CD4-positive, alpha-beta T cell treated with Interleukin-4 for 4 hours (primary cell): ENCODE data around the gene PTTG1IP.
"Not testable (repeated sequence)": the region's sequence is repeated elsewhere in the genome, so short reads cannot be mapped to it uniquely, and the experiment has no call there.

ENCODE experiments used
- DNase-seq: peaks from one replicate; pipeline ENCODE4 v3.0.0-alpha.2; 2020

PTTG1IP gene

GRCh38 chr21:44838951-44839350, 34.5 kb downstream of the PTTG1IP start:
- DNase-seq, result no peak

DNA sequence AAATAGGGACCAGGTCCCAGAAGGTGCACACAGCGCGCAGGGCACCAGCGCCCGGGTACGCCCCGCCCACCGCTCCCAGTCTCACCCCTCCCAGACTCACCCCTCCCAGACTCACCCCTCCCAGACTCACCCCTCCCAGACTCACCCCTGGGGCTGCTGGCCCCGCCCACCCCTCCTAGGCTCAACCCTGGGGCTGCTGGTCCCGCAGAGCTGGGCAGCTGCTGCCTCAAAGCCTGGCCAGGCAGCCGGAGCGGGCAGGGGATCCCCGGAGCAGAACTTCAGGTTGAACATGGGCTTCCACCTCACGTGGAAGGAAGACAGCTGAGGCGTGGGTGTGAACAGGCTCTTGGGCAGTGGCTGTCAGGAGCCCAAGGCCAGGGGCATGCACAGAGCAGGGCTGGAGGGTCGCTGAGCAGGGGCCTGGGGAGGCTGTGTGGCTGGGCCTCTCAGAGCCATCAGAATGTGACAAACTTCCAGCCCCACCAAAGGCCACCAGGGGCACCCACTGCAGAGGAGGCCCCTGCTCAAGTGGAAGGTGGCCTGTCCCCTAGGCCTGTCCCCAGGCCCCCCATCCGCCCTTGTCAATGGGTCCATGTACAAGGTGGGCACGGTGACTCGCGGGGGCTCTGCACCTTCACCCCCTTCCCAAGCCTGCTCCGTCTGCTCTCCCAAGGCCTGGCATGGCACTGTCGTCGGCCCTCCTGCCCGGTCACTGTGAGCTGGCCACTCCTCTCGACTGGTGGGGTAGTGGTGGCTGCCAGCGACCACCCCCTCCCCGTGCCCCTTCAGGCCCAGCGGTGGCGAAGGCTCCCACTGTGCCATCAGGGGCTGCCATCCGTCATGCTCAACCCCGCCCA, 35.2 kb downstream of the PTTG1IP start:
- no peak for DNase-seq

GRCh38 chr21:44837537-44837936, 36.0 kb downstream of the PTTG1IP start:
- no peak for DNase-seq

- DNase-seq, result no peak
Observed at GRCh38 chr21:44836666-44837471, 36.6 kb downstream of the PTTG1IP start.

DNA sequence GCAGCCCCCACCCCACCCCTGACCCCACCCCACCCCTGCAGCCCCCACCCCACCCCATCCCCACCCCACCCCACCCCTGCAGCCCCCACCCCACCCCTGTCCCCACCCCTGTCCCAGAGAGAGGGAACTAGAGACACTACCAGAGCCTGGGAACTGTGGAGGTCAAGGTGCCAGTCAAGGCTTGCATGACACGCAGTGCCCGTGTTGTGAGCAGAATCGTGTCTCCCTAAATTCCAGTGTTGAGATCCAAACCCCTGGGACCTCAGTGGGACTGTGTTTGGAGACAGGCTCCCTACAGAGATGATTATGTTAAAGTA, 37.2 kb downstream of the PTTG1IP start:
- no peak for DNase-seq

GRCh38 chr21:44835647-44835973, 37.9 kb downstream of the PTTG1IP start:
- DNase-seq, result no peak

GRCh38 chr21:44834951-44835646, 38.4 kb downstream of the PTTG1IP start:
- DNase-seq, result no peak

- DNase-seq, result no peak
Observed at GRCh38 chr21:44834231-44834950, 39.1 kb downstream of the PTTG1IP start.

GRCh38 chr21:44833663-44834062, 39.8 kb downstream of the PTTG1IP start:
- no peak for DNase-seq

- DNase-seq, result not testable (repeated sequence)
Observed at GRCh38 chr21:44832516-44833255, 40.8 kb downstream of the PTTG1IP start.

- no peak for DNase-seq
Observed at GRCh38 chr21:44831227-44831860, 42.1 kb downstream of the PTTG1IP start.

GRCh38 chr21:44829507-44830092, 43.9 kb downstream of the PTTG1IP start:
- no peak for DNase-seq

GRCh38 chr21:44828362-44829056, 45.0 kb downstream of the PTTG1IP start:
- DNase-seq, result no peak

DNA sequence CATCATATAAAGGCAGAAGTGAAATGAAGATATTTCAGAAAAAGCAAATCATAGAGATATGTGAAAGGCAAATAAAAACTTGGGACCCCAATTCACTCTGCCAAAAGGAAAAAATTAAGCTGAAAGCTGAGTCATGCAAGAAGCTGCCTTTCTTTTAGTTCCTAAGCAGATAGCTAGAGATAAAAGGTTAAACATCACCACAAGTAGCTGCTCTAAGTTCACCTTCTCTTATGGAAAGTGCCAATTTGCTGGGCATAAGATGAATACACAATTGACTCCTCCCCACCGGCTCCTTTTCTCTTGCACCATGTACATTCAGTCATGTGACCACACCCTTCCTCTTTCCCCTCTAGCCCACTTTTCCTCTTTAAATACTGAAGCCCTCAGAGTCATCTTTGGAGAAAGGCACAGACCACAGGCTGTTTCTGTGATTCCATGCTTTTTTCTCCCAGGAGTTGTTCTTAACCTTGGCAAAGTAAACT, 50.3 kb downstream of the PTTG1IP start:
- no peak for DNase-seq

GRCh38 chr21:44822484-44823178, 50.9 kb downstream of the PTTG1IP start:
- no peak for DNase-seq

GRCh38 chr21:44820851-44821250, 52.6 kb downstream of the PTTG1IP start:
- no peak for DNase-seq

DNA sequence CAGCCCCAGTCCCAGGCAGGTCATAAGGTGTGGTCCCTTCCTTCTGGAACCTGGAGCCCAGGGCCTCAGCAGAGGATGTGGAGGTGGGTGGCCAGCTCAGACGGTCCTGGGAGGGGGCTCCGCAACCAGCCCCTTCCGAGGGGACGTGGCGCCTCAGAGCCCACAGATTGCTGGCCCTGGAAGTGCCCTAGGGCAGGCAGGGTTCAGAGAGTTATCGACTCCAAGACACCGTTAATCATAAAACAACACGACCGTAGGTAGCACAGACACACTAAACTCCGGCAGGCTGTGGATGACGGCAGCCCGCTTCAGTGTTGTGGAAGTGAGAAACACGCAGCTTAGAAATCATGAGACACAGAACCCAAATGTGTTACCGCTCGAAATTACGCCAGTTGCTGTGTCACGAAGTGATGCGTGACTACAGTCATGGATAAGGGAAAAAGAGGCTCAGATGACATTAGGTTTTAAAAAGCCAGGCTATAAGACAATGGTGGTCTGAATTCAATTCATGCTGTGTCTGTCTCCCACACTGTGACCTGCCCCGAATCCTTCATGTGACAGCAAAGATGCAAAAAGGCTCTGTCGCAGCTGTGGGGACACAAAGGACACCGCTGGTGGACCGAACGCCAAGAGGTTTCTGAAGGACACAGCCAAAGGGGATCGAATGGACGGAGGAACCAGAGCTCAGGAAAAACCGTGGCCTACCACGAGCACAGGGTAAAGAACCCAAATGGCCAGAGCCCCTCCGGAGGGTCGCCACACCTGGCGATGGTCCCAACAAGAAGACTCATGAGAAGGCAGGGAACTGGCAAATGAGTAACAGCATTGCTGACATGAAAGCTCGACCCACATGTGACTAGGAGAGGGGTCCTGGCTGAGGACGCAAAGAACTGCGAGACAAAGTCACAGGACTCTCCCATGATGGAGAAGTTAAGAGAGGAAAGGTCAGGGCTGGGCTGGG, 53.9 kb downstream of the PTTG1IP start:
- DNase-seq, result no peak

- DNase-seq, result no peak
Observed at GRCh38 chr21:44818640-44819011, 54.9 kb downstream of the PTTG1IP start.
